Caco-2 (cell line): Measurements from ENCODE around the gene IRS2. TPM values are rescaled to one million over a fixed set of nuclear protein-coding genes. Genes with fewer than 3 reads are reported as not detected.

ENCODE experiments used
- BruUV-seq: library from RNA; stranded (reverse); fragments of 400-500 nt; replicated peaks from 2 replicates; lab custom pipeline; 2021; lab: Mats Ljungman, UMichigan
- CTCF ChIA-PET: fragments of 300-600 bp; sonication (Branson Sonifier 250); formaldehyde crosslinking; loops from one replicate; lab custom pipeline; 2022; ENCODE audit warnings: antibody characterized with exemption; lab: Charles Lee
- POLR2A ChIA-PET: fragments of 300-600 bp; sonication (Branson Sonifier 250); formaldehyde crosslinking; loops from one replicate; lab custom pipeline; 2022; ENCODE audit warnings: antibody characterized with exemption; lab: Charles Lee
- DNase-seq, 2 experiments: peaks; one replicate each; pipeline versions ENCODE4 v3.0.0 to v3.0.0-alpha.2; 2020 to 2022
- H3K27me3 ChIP-seq: replicated peaks from 2 replicates; pipeline ENCODE4 v1.6.0; 2011; ENCODE audit warnings: low read length; ENCODE audit not compliant: control insufficient read depth, insufficient read depth
- H3K36me3 ChIP-seq: 2 replicates; pipeline ENCODE4 v1.5.1; 2011; ENCODE audit warnings: low read length; ENCODE audit not compliant: control insufficient read depth, insufficient read depth
- H3K4me1 ChIP-seq: fragments of 250-450 bp; sonication (Bioruptor Pico); 2 replicates; pipeline ENCODE4 v1.5.1; 2020; ENCODE audit warnings: mild to moderate bottlenecking
- H3K4me3 ChIP-seq: 2 replicates; pipeline ENCODE4 v1.5.1; 2011; ENCODE audit warnings: low read depth, mild to moderate bottlenecking, control low read depth, low read length
- H3K9me3 ChIP-seq: fragments of 250-450 bp; sonication (Bioruptor Pico); 2 replicates; pipeline ENCODE4 v1.5.1; 2020; ENCODE audit warnings: mild to moderate bottlenecking, moderate library complexity
- H3K27ac Mint-ChIP-seq: one replicate; pipeline ENCODE4 v1.8.0; 2022; ENCODE audit warnings: mixed read lengths; ENCODE audit not compliant: unreplicated experiment
- H3K27me3 Mint-ChIP-seq: one replicate; pipeline ENCODE4 v1.8.0; 2022; ENCODE audit warnings: mixed read lengths; ENCODE audit not compliant: insufficient read depth, unreplicated experiment
- H3K36me3 Mint-ChIP-seq: one replicate; pipeline ENCODE4 v1.8.0; 2022; ENCODE audit warnings: mild to moderate bottlenecking, mixed read lengths; ENCODE audit not compliant: insufficient read depth, unreplicated experiment
- H3K4me1 Mint-ChIP-seq: one replicate; pipeline ENCODE4 v1.8.0; 2022; ENCODE audit warnings: low read depth, mixed read lengths; ENCODE audit not compliant: unreplicated experiment
- H3K4me3 Mint-ChIP-seq: one replicate; pipeline ENCODE4 v1.8.0; 2022; ENCODE audit warnings: mild to moderate bottlenecking, moderate library complexity, mixed read lengths; ENCODE audit not compliant: unreplicated experiment
- H3K9me3 Mint-ChIP-seq: one replicate; pipeline ENCODE4 v1.8.0; 2022; ENCODE audit warnings: mixed read lengths; ENCODE audit not compliant: unreplicated experiment
- intact Hi-C: fragments of 100-400 bp; cut with micrococcal nuclease; formaldehyde crosslinking; loops from one replicate; pipeline ENCODE4 v1.10.0; 2022; ENCODE audit not compliant: unreplicated experiment
- total RNA-seq: library from RNA; stranded (reverse); gene quantifications from 2 replicates; pipeline ENCODE4 v1.2.3, GENCODE V29; 2022
- TF ChIP-seq, protein P1 (sequence below), 2 experiments: fragments of 200-600 bp in 1 of 2; IDR thresholded peaks; 1 replicate in 1 of 2; 2 replicates in 1 of 2; pipeline versions ENCODE4 v1.5.1 to v1.8.0; 2011 to 2022; ENCODE audit warnings: antibody characterized with exemption in 1 of 2, control low read depth in 1 of 2, inconsistent platforms in 1 of 2, low read depth in 1 of 2, low read length in 1 of 2, mild to moderate bottlenecking in 1 of 2, moderate library complexity in 1 of 2; ENCODE audit not compliant: insufficient read depth in 1 of 2, severe bottlenecking in 1 of 2, unreplicated experiment in 1 of 2

IRS2 gene
- total RNA-seq, 1 experiment from 2014 or later: 5.5 TPM

- H3K4me3 Mint-ChIP-seq: no peak overlapping the region
- DNase-seq: no peak
- Histone ChIP-seq H3K36me3 (no peaks in the 10 kb centered on the region), H3K27me3 (no peaks in the 10 kb centered on the region), H3K9me3 (no peaks in the 10 kb centered on the region), H3K4me3 (no peak overlapping the region), H3K4me1 (no peaks in the 10 kb centered on the region)
- no peak overlapping the region for H3K27ac Mint-ChIP-seq
- no TSS peak for BruUV-seq
- peaks cover 7% of the 10 kb centered on the region for H3K4me1 Mint-ChIP-seq
- TF ChIP-seq, protein P1, sequence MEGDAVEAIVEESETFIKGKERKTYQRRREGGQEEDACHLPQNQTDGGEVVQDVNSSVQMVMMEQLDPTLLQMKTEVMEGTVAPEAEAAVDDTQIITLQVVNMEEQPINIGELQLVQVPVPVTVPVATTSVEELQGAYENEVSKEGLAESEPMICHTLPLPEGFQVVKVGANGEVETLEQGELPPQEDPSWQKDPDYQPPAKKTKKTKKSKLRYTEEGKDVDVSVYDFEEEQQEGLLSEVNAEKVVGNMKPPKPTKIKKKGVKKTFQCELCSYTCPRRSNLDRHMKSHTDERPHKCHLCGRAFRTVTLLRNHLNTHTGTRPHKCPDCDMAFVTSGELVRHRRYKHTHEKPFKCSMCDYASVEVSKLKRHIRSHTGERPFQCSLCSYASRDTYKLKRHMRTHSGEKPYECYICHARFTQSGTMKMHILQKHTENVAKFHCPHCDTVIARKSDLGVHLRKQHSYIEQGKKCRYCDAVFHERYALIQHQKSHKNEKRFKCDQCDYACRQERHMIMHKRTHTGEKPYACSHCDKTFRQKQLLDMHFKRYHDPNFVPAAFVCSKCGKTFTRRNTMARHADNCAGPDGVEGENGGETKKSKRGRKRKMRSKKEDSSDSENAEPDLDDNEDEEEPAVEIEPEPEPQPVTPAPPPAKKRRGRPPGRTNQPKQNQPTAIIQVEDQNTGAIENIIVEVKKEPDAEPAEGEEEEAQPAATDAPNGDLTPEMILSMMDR (IDR thresholded peaks at IDR 0.05; ENCODE audit: insufficient read depth in 1 of 2, low read depth in 1 of 2, low read length in 1 of 2, severe bottlenecking in 1 of 2, unreplicated experiment in 1 of 2): no peak
- ChIA-PET POLR2A (no interaction called here), CTCF (no interaction called here)
- H3K27me3 Mint-ChIP-seq: no peaks in the 10 kb centered on the region
- H3K36me3 Mint-ChIP-seq: peaks cover 5% of the 10 kb centered on the region
- intact Hi-C loops: no loop called here
- peaks cover 5% of the 10 kb centered on the region for H3K9me3 Mint-ChIP-seq
These were observed 48.1 kb downstream of the IRS2 start for GRCh38 chr13:109738298-109738746.

DNA sequence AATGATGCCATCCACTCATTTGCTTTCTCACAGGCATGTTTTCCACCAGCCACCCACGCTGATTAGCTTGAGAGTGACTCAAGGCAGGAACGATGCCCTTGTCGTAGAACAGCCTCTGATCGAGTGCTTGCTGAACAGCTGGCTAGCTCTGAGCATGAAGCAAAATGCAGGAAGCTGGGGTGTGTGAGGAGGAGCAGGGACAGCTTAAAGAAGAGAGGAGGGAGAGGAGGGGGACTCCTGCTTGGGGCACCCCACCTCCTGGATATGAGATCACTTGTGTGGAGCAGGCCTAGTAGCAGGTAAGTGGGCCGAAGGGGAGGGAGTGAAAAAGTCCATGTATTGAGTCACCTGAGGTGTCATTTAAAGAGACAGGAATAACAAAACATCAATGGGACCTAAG is 48.8 kb downstream of the IRS2 start:
- peaks cover 5% of the 10 kb centered on the region for H3K36me3 Mint-ChIP-seq
- Histone ChIP-seq H3K4me3 (no peak overlapping the region), H3K4me1 (no peaks in the 10 kb centered on the region), H3K27me3 (no peaks in the 10 kb centered on the region), H3K36me3 (no peaks in the 10 kb centered on the region), H3K9me3 (no peaks in the 10 kb centered on the region)
- no TSS peak for BruUV-seq
- peaks cover 2% of the 10 kb centered on the region for H3K4me1 Mint-ChIP-seq
- DNase-seq: no peak
- no peak overlapping the region for H3K4me3 Mint-ChIP-seq
- no peaks in the 10 kb centered on the region for H3K27me3 Mint-ChIP-seq
- H3K9me3 Mint-ChIP-seq: peaks cover 9% of the 10 kb centered on the region
- intact Hi-C loops: no loop called here
- ChIA-PET CTCF (no interaction called here), POLR2A (no interaction called here)
- TF ChIP-seq, protein P1 (IDR thresholded peaks at IDR 0.05; ENCODE audit: insufficient read depth in 1 of 2, low read depth in 1 of 2, low read length in 1 of 2, severe bottlenecking in 1 of 2, unreplicated experiment in 1 of 2): no peak
- no peak overlapping the region for H3K27ac Mint-ChIP-seq

DNA sequence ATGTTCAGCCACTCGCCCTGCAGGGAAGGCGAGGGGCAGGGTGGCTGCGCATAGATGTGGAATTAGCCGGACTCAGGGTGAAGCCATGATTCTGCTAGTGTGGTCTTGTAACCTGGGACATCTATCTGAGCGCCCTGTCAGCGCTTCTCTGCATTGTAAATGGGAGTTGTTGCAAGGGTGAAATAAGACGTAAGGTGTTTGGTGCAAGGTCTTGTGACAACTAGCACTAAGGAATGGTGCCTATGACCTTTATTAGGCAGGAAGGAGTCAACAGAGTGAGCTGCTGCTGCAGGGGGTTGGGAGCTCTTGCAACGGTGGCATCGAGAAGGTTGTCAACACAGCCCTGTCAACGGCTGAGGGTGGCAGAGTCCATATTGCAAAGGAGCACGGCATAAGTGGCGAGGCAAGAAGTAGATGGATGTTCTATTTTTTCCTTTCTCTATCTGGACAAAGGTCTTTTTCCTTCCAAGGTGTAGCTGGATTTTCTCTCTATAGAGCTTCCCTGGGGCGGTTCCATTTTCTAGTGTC is 49.3 kb downstream of the IRS2 start:
- H3K36me3 Mint-ChIP-seq: peaks cover 5% of the 10 kb centered on the region
- TF ChIP-seq, protein P1 (IDR thresholded peaks at IDR 0.05; ENCODE audit: insufficient read depth in 1 of 2, low read depth in 1 of 2, low read length in 1 of 2, severe bottlenecking in 1 of 2, unreplicated experiment in 1 of 2): no peak
- H3K27me3 Mint-ChIP-seq: no peaks in the 10 kb centered on the region
- H3K4me1 ChIP-seq: no peaks in the 10 kb centered on the region
- H3K4me1 Mint-ChIP-seq: no peaks in the 10 kb centered on the region
- intact Hi-C loops: no loop called here
- no peak for DNase-seq
- no TSS peak for BruUV-seq
- no peak overlapping the region for H3K4me3 ChIP-seq
- no peaks in the 10 kb centered on the region for H3K9me3 ChIP-seq
- peaks cover 9% of the 10 kb centered on the region for H3K9me3 Mint-ChIP-seq
- ChIA-PET CTCF (no interaction called here), POLR2A (no interaction called here)
- no peak overlapping the region for H3K27ac Mint-ChIP-seq
- no peaks in the 10 kb centered on the region for H3K27me3 ChIP-seq
- no peaks in the 10 kb centered on the region for H3K36me3 ChIP-seq
- H3K4me3 Mint-ChIP-seq: no peak overlapping the region
